ENCODE data around the gene DUSP19.
"Not testable (repeated sequence)": the region's sequence is repeated elsewhere in the genome, so short reads cannot be mapped to it uniquely, and the experiment has no call there.

The DUSP19 gene

GRCh38 chr2:183078464-183079138 lies at the start of gene DUSP19:
Gene DUSP19, plus strand, starts transcription at chr2:183078747. Its CDS starts 187 bp downstream, at chr2:183078934.
- DNase-seq (ENCODE audit: low read depth, low spot score): peak; percentile 98

GRCh38 chr2:183029219-183029618 lies 49.3 kb upstream of the DUSP19 start:
- no peak for DNase-seq (ENCODE audit: low read depth, low spot score)

- no peak for DNase-seq (ENCODE audit: low read depth, low spot score)
These were observed 46.4 kb upstream of the DUSP19 start for GRCh38 chr2:183031911-183032794.

GRCh38 chr2:183033951-183034350 lies 44.6 kb upstream of the DUSP19 start:
- no peak for DNase-seq (ENCODE audit: low read depth, low spot score)

GRCh38 chr2:183034806-183035205 lies 43.7 kb upstream of the DUSP19 start:
- no peak for DNase-seq (ENCODE audit: low read depth, low spot score)

GRCh38 chr2:183035298-183035953 lies 43.1 kb upstream of the DUSP19 start:
- DNase-seq (ENCODE audit: low read depth, low spot score): no peak

GRCh38 chr2:183035954-183036669 lies 42.4 kb upstream of the DUSP19 start:
- DNase-seq (ENCODE audit: low read depth, low spot score): no peak

- no peak for DNase-seq (ENCODE audit: low read depth, low spot score)
These were observed 41.4 kb upstream of the DUSP19 start for GRCh38 chr2:183037074-183037552.

GRCh38 chr2:183037553-183038340 lies 40.8 kb upstream of the DUSP19 start:
- DNase-seq (ENCODE audit: low read depth, low spot score): peak; percentile 47

GRCh38 chr2:183038341-183039300 lies 39.9 kb upstream of the DUSP19 start, which contains the start of gene NCKAP1:
Gene NCKAP1, minus strand, starts transcription at chr2:183038457. Its CDS starts 358 bp downstream, at chr2:183038099.
- peak; percentile 93 for DNase-seq (ENCODE audit: low read depth, low spot score)

GRCh38 chr2:183040604-183041003 lies 37.9 kb upstream of the DUSP19 start:
- no peak for DNase-seq (ENCODE audit: low read depth, low spot score)

GRCh38 chr2:183043580-183043979 lies 35.0 kb upstream of the DUSP19 start:
- DNase-seq (ENCODE audit: low read depth, low spot score): not testable (repeated sequence)

- DNase-seq (ENCODE audit: low read depth, low spot score): not testable (repeated sequence)
These were observed 30.9 kb upstream of the DUSP19 start for GRCh38 chr2:183047486-183048125.

GRCh38 chr2:183049420-183049819 lies 29.1 kb upstream of the DUSP19 start:
- DNase-seq (ENCODE audit: low read depth, low spot score): no peak

- DNase-seq (ENCODE audit: low read depth, low spot score): no peak
These were observed 21.1 kb upstream of the DUSP19 start for GRCh38 chr2:183057333-183057985.

- DNase-seq (ENCODE audit: low read depth, low spot score): no peak
These were observed 19.0 kb upstream of the DUSP19 start for GRCh38 chr2:183059561-183059960.

- DNase-seq (ENCODE audit: low read depth, low spot score): no peak
These were observed 17.8 kb upstream of the DUSP19 start for GRCh38 chr2:183060571-183061231.

GRCh38 chr2:183063083-183063482 lies 15.5 kb upstream of the DUSP19 start:
- no peak for DNase-seq (ENCODE audit: low read depth, low spot score)
